WTC11 (cell line): ENCODE results near the gene RNU5B-1. TPM values are rescaled to one million over a fixed set of nuclear protein-coding genes. Genes with fewer than 3 reads are reported as not detected.

ENCODE experiments used
- ATAC-seq: fragments of 200-7000 bp; cut with Tn5 transposase; 2 replicates; pipeline ENCODE4 v1.10.0; 2021; ENCODE audit warnings: mild to moderate bottlenecking, moderate library complexity
- CTCF ChIA-PET: fragments of 300-600 bp; sonication (Branson Sonifier 250); formaldehyde crosslinking; loops from one replicate; lab custom pipeline; 2021; ENCODE audit warnings: antibody characterized with exemption; lab: Charles Lee
- POLR2A ChIA-PET: fragments of 350-600 bp; sonication (Branson Sonifier 250); formaldehyde crosslinking; loops from one replicate; lab custom pipeline; 2021; ENCODE audit warnings: antibody characterized with exemption; lab: Charles Lee
- DNase-seq: peaks from one replicate; pipeline ENCODE4 v3.0.0; 2021; ENCODE audit warnings: low spot score
- H3K27ac Mint-ChIP-seq: 2 replicates; pipeline ENCODE4 v1.8.0; 2021; ENCODE audit warnings: mixed read lengths
- H3K27me3 Mint-ChIP-seq: 2 replicates; pipeline ENCODE4 v1.8.0; 2021; ENCODE audit warnings: low read depth, mild to moderate bottlenecking, moderate library complexity, mixed read lengths
- H3K36me3 Mint-ChIP-seq: 2 replicates; pipeline ENCODE4 v1.8.0; 2021; ENCODE audit warnings: mixed read lengths
- H3K4me1 Mint-ChIP-seq: 2 replicates; pipeline ENCODE4 v1.8.0; 2022; ENCODE audit warnings: mixed read lengths
- H3K4me3 Mint-ChIP-seq: 2 replicates; pipeline ENCODE4 v1.8.0; 2021; ENCODE audit warnings: mild to moderate bottlenecking, moderate library complexity, mixed read lengths
- H3K9me3 Mint-ChIP-seq: 2 replicates; pipeline ENCODE4 v1.8.0; 2021; ENCODE audit warnings: mixed read lengths
- ATF3 ChIP-seq: sonication (generic); formaldehyde crosslinking; conservative IDR thresholded peaks from 2 replicates; pipeline ENCODE4 v1.8.1; 2022; ENCODE audit warnings: mild to moderate bottlenecking, missing genetic modification reagents
- CTCF ChIP-seq: fragments of 200-600 bp; IDR thresholded peaks from 2 replicates; pipeline ENCODE4 v1.8.0; 2022; ENCODE audit warnings: antibody characterized with exemption
- OVOL2 ChIP-seq: fragments of 250-450 bp; sonication (Bioruptor Pico); IDR thresholded peaks from 2 replicates; pipeline ENCODE4 v1.9.0; 2021; ENCODE audit warnings: mild to moderate bottlenecking, borderline replicate concordance
- ZNF263 ChIP-seq: sonication (generic); formaldehyde crosslinking; IDR thresholded peaks from 2 replicates; pipeline ENCODE4 v1.8.1; 2022; ENCODE audit warnings: low read depth, mild to moderate bottlenecking, moderate library complexity, missing genetic modification reagents
- ZNF512 ChIP-seq: sonication (generic); formaldehyde crosslinking; IDR thresholded peaks from 2 replicates; pipeline ENCODE4 v1.8.1; 2022; ENCODE audit warnings: missing genetic modification reagents, borderline replicate concordance
- total RNA-seq: library from RNA; stranded (reverse); gene quantifications from 3 replicates; pipeline ENCODE4 v1.2.3, GENCODE V29; 2021
- TF ChIP-seq, protein P1 (sequence below): sonication (generic); formaldehyde crosslinking; IDR thresholded peaks from 2 replicates; pipeline ENCODE4 v1.8.1; 2023; ENCODE audit warnings: mild to moderate bottlenecking, missing genetic modification reagents, moderate library complexity
- TF ChIP-seq, protein P2 (sequence below): sonication (generic); formaldehyde crosslinking; IDR thresholded peaks from 2 replicates; pipeline ENCODE4 v1.8.1; 2023; ENCODE audit warnings: mild to moderate bottlenecking, missing genetic modification reagents, borderline replicate concordance
- TF ChIP-seq, protein P3 (sequence below): sonication (generic); formaldehyde crosslinking; conservative IDR thresholded peaks from 2 replicates; pipeline ENCODE4 v1.8.1; 2023; ENCODE audit warnings: mild to moderate bottlenecking, low read depth, missing genetic modification reagents, moderate library complexity

The RNU5B-1 gene
- total RNA-seq, 1 experiment from 2014 or later, result not detected

DNA sequence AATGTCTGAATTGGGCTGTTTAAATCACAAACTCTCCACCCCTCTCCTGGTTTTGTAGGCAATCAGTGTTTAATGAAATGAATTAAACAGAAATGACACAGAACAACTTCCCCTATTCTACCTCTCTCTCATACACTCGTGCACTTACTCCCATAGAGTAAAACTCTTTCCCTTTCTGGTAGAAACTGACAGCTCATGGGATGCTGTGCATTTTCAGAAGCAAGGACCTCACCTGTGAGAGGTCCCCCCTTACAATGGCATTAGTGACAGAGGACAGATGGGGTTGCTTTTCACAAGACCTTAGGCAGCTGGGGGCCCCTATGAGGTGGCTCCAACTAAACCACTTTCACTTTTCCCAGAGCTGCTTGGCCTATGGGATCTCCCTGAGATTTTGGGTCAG is 49.7 kb upstream of the RNU5B-1 start (continued):
- TF ChIP-seq, protein P1, sequence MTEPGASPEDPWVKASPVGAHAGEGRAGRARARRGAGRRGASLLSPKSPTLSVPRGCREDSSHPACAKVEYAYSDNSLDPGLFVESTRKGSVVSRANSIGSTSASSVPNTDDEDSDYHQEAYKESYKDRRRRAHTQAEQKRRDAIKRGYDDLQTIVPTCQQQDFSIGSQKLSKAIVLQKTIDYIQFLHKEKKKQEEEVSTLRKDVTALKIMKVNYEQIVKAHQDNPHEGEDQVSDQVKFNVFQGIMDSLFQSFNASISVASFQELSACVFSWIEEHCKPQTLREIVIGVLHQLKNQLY (CRISPR knock-in tag), result no peak
- no peak for TF ChIP-seq CTCF
- no peak for TF ChIP-seq ZNF512 (CRISPR knock-in tag)
- TF ChIP-seq ZNF263 (CRISPR knock-in tag), result no peak

DNA sequence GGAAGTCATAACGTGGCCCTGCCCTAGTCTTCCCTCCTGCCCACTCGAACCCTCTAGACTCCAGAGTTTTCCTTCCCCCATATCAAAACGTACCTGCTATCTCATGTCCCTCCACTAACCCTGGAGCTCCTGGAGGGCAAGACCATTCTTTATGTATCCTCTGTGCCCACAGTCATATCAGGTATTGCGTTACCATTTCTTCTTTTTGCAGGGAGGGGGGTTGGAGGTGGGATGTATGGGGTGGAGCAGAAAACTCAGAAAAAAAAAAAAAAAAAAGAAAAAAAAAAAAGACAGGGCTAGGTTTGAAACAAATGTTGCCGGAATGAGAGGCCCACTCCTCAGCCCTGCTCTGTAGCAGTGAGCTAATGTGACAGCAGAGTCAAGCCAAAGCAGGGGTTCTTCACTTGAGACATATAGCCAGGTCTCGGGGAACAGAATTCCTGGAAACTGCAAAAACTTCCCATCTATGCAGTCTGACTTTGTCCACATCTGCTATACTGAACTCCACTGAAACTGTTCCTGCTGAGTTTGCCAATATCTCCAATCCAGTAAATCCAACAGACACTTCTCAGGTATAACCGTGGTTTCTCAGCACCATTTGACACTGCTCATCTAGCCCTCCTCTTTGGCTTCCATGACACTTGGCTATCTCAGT is 48.9 kb upstream of the RNU5B-1 start:
- no peaks in the 10 kb centered on the region for H3K27me3 Mint-ChIP-seq
- no peak overlapping the region for H3K4me3 Mint-ChIP-seq
- H3K4me1 Mint-ChIP-seq, result peaks cover 2% of the 10 kb centered on the region; the same call in 1 of the 2 replicates
- DNase-seq, result no peak
- POLR2A ChIA-PET, result no interaction called here
- ATAC-seq, result no peak
- no peaks in the 10 kb centered on the region for H3K9me3 Mint-ChIP-seq
- CTCF ChIA-PET, result interaction anchor here (0.9 to 1.9 kb wide), 2 partner anchors 8 to 15 kb away, joined by 7 to 9 read pairs; no protein-coding TSS in a partner anchor
- peaks cover 2% of the 10 kb centered on the region; the same call in 1 of the 2 replicates for H3K36me3 Mint-ChIP-seq
- no peak overlapping the region for H3K27ac Mint-ChIP-seq
- no peak for TF ChIP-seq OVOL2 (CRISPR knock-in tag)
- TF ChIP-seq, protein P2, sequence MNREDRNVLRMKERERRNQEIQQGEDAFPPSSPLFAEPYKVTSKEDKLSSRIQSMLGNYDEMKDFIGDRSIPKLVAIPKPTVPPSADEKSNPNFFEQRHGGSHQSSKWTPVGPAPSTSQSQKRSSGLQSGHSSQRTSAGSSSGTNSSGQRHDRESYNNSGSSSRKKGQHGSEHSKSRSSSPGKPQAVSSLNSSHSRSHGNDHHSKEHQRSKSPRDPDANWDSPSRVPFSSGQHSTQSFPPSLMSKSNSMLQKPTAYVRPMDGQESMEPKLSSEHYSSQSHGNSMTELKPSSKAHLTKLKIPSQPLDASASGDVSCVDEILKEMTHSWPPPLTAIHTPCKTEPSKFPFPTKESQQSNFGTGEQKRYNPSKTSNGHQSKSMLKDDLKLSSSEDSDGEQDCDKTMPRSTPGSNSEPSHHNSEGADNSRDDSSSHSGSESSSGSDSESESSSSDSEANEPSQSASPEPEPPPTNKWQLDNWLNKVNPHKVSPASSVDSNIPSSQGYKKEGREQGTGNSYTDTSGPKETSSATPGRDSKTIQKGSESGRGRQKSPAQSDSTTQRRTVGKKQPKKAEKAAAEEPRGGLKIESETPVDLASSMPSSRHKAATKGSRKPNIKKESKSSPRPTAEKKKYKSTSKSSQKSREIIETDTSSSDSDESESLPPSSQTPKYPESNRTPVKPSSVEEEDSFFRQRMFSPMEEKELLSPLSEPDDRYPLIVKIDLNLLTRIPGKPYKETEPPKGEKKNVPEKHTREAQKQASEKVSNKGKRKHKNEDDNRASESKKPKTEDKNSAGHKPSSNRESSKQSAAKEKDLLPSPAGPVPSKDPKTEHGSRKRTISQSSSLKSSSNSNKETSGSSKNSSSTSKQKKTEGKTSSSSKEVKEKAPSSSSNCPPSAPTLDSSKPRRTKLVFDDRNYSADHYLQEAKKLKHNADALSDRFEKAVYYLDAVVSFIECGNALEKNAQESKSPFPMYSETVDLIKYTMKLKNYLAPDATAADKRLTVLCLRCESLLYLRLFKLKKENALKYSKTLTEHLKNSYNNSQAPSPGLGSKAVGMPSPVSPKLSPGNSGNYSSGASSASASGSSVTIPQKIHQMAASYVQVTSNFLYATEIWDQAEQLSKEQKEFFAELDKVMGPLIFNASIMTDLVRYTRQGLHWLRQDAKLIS (CRISPR knock-in tag), result no peak
- no peak for TF ChIP-seq ZNF512 (CRISPR knock-in tag)
- no peak for TF ChIP-seq ATF3 (CRISPR knock-in tag)
- TF ChIP-seq, protein P3, sequence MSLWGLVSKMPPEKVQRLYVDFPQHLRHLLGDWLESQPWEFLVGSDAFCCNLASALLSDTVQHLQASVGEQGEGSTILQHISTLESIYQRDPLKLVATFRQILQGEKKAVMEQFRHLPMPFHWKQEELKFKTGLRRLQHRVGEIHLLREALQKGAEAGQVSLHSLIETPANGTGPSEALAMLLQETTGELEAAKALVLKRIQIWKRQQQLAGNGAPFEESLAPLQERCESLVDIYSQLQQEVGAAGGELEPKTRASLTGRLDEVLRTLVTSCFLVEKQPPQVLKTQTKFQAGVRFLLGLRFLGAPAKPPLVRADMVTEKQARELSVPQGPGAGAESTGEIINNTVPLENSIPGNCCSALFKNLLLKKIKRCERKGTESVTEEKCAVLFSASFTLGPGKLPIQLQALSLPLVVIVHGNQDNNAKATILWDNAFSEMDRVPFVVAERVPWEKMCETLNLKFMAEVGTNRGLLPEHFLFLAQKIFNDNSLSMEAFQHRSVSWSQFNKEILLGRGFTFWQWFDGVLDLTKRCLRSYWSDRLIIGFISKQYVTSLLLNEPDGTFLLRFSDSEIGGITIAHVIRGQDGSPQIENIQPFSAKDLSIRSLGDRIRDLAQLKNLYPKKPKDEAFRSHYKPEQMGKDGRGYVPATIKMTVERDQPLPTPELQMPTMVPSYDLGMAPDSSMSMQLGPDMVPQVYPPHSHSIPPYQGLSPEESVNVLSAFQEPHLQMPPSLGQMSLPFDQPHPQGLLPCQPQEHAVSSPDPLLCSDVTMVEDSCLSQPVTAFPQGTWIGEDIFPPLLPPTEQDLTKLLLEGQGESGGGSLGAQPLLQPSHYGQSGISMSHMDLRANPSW (CRISPR knock-in tag), result no peak
